ENCODE data around the gene PEX11B.
"Not testable (repeated sequence)": the region's sequence is repeated elsewhere in the genome, so short reads cannot be mapped to it uniquely, and the experiment has no call there.

The PEX11B gene

GRCh38 chr1:145935708-145936107 lies 17.2 kb upstream of the PEX11B start:
- Histone ChIP-seq H3K36me3 (replicated peaks; ENCODE audit: insufficient read depth, low read length) (no peaks in the 10 kb centered on the region), H3K9me2 (replicated peaks; ENCODE audit: insufficient read depth, low read length) (no peaks in the 10 kb centered on the region), H3K27me3 (replicated peaks; ENCODE audit: insufficient read depth, low read length) (no peaks in the 10 kb centered on the region), H3K9ac (ENCODE audit: low read length) (no peak overlapping the region), H4K20me1 (ENCODE audit: insufficient read depth, low read length) (no peaks in the 10 kb centered on the region), H3K4me2 (ENCODE audit: low read depth, low read length) (no peak overlapping the region), H2AFZ (ENCODE audit: low read length) (no peak overlapping the region), H3K4me1 (ENCODE audit: low read length) (peaks cover 23% of the 10 kb centered on the region), H3K9me3 (replicated peaks; ENCODE audit: insufficient read depth, low read length) (no peaks in the 10 kb centered on the region), H3K79me2 (ENCODE audit: low read length) (no peaks in the 10 kb centered on the region), H3K27ac (ENCODE audit: low read length) (no peak overlapping the region), H3K4me3 (ENCODE audit: low read length) (no peak overlapping the region), H3F3A (ENCODE audit: insufficient read depth, low read length) (peaks cover 10% of the 10 kb centered on the region)
- no peak for DNase-seq
- TF ChIP-seq EZH2phosphoT487 (IDR thresholded peaks at IDR 0.05; ENCODE audit: low read length), result no peak
- TF ChIP-seq CTCF (IDR thresholded peaks at IDR 0.05; ENCODE audit: low read length), result no peak
- no peak for TF ChIP-seq EZH2 (optimal IDR thresholded peaks at IDR 0.05; ENCODE audit: low read depth, low read length)

GRCh38 chr1:145932522-145933009 lies 14.0 kb upstream of the PEX11B start:
- not testable (repeated sequence) for H3K79me2 ChIP-seq (ENCODE audit: low read length); H3K9me3 ChIP-seq (replicated peaks; ENCODE audit: insufficient read depth, low read length); H4K20me1 ChIP-seq (ENCODE audit: insufficient read depth, low read length); H3K27me3 ChIP-seq (replicated peaks; ENCODE audit: insufficient read depth, low read length); H3K36me3 ChIP-seq (replicated peaks; ENCODE audit: insufficient read depth, low read length); H3K9ac ChIP-seq (ENCODE audit: low read length); H3K9me2 ChIP-seq (replicated peaks; ENCODE audit: insufficient read depth, low read length)
- H3K27ac ChIP-seq (ENCODE audit: low read length), result peak overlapping the region; percentile 54; the same call in 1 of the 2 replicates
- H3F3A ChIP-seq (ENCODE audit: insufficient read depth, low read length), result peaks cover 27% of the 10 kb centered on the region
- peaks cover 23% of the 10 kb centered on the region for H3K4me1 ChIP-seq (ENCODE audit: low read length)
- DNase-seq, result peak; percentile 52
- peak overlapping the region; percentile 9; the same call in 1 of the 2 replicates for H3K4me3 ChIP-seq (ENCODE audit: low read length)
- H3K4me2 ChIP-seq (ENCODE audit: low read depth, low read length), result peak overlapping the region; percentile 46
- peak overlapping the region; percentile 47 for H2AFZ ChIP-seq (ENCODE audit: low read length)

- Histone ChIP-seq H3K4me1 (ENCODE audit: low read length) (peaks cover 13% of the 10 kb centered on the region), H3K4me2 (ENCODE audit: low read depth, low read length) (peak overlapping the region; percentile 72), H3K36me3 (replicated peaks; ENCODE audit: insufficient read depth, low read length) (peaks cover 9% of the 10 kb centered on the region; the same call in 1 of the 2 replicates), H3K9ac (ENCODE audit: low read length) (peak overlapping the region; percentile 99), H3K27ac (ENCODE audit: low read length) (peak overlapping the region; percentile 89), H2AFZ (ENCODE audit: low read length) (peak overlapping the region; percentile 78), H3K27me3 (replicated peaks; ENCODE audit: insufficient read depth, low read length) (no peaks in the 10 kb centered on the region), H4K20me1 (ENCODE audit: insufficient read depth, low read length) (no peaks in the 10 kb centered on the region), H3K79me2 (ENCODE audit: low read length) (peaks cover 22% of the 10 kb centered on the region), H3K4me3 (ENCODE audit: low read length) (peak overlapping the region; percentile 94), H3K9me2 (replicated peaks; ENCODE audit: insufficient read depth, low read length) (no peaks in the 10 kb centered on the region), H3K9me3 (replicated peaks; ENCODE audit: insufficient read depth, low read length) (no peaks in the 10 kb centered on the region), H3F3A (ENCODE audit: insufficient read depth, low read length) (peaks cover 29% of the 10 kb centered on the region)
- DNase-seq, result no peak
- TF ChIP-seq EZH2phosphoT487 (IDR thresholded peaks at IDR 0.05; ENCODE audit: low read length) (no peak), EZH2 (optimal IDR thresholded peaks at IDR 0.05; ENCODE audit: low read depth, low read length) (no peak), CTCF (IDR thresholded peaks at IDR 0.05; ENCODE audit: low read length) (no peak)
These were observed 9.6 kb upstream of the PEX11B start for GRCh38 chr1:145927916-145928643.

Measured in MM.1S (cell line).